ENCODE data around the gene ZSCAN5B.

The ZSCAN5B gene

GRCh38 chr19:56144831-56145230, 52.8 kb downstream of the ZSCAN5B start:
- Histone ChIP-seq H3K4me2 (ENCODE audit: low read length) (no peak overlapping the region), H3K79me2 (ENCODE audit: control insufficient read depth, insufficient read depth, low read length, poor library complexity) (peaks cover 2% of the 10 kb centered on the region), H3K27me3 (ENCODE audit: insufficient read depth, low read length) (no peaks in the 10 kb centered on the region), H3K4ac (ENCODE audit: low read depth, low read length) (no peak overlapping the region), H3K9me3 (ENCODE audit: insufficient read depth, low read depth, low read length) (no peaks in the 10 kb centered on the region), H3K9ac (ENCODE audit: low read length) (no peak overlapping the region), H2BK5ac (ENCODE audit: low read depth, low read length, poor library complexity) (no peak overlapping the region), H4K91ac (ENCODE audit: low read depth, low read length) (no peak overlapping the region), H3K4me1 (ENCODE audit: control insufficient read depth in 1 of 2, insufficient read depth in 2 of 2, low read length in 2 of 2) (peaks cover 15 to 21% of the 10 kb centered on the region in 2 experiments), H2BK120ac (ENCODE audit: insufficient read depth, low read length, poor library complexity) (no peak overlapping the region), H3K4me3 (ENCODE audit: low read depth, low read length) (no peak overlapping the region), H3K79me1 (ENCODE audit: low read length) (peaks cover 11% of the 10 kb centered on the region), H4K12ac (ENCODE audit: low read depth, low read length) (no peak overlapping the region), H2AK5ac (ENCODE audit: low read length) (no peak overlapping the region), H2AFZ (ENCODE audit: insufficient read depth, low read length, poor library complexity) (no peak overlapping the region), H3K36me3 (ENCODE audit: control insufficient read depth in 1 of 2, insufficient read depth in 2 of 2, low read length in 2 of 2) (peaks cover 29 to 34% of the 10 kb centered on the region in 2 experiments), H3K27ac (ENCODE audit: low read depth, low read length) (no peak overlapping the region), H3K18ac (ENCODE audit: low read length) (peak overlapping the region; percentile 12), H3K14ac (ENCODE audit: low read length) (no peak overlapping the region), H4K8ac (ENCODE audit: low read depth, low read length) (no peak overlapping the region), H3K23ac (ENCODE audit: low read length) (no peak overlapping the region), H2BK12ac (ENCODE audit: low read length) (no peak overlapping the region)
- no peak for DNase-seq
- WGBS (ENCODE audit: extremely low coverage, insufficient coverage, insufficient read length) = no CpG with 5 or more reads among the region's 12 CpGs

GRCh38 chr19:56144376-56144775, 53.2 kb downstream of the ZSCAN5B start:
- Histone ChIP-seq H2AFZ (ENCODE audit: insufficient read depth, low read length, poor library complexity) (no peak overlapping the region), H3K4me3 (ENCODE audit: low read depth, low read length) (no peak overlapping the region), H3K9me3 (ENCODE audit: insufficient read depth, low read depth, low read length) (no peaks in the 10 kb centered on the region), H3K14ac (ENCODE audit: low read length) (no peak overlapping the region), H3K79me1 (ENCODE audit: low read length) (peaks cover 11% of the 10 kb centered on the region), H2BK5ac (ENCODE audit: low read depth, low read length, poor library complexity) (no peak overlapping the region), H3K18ac (ENCODE audit: low read length) (no peak overlapping the region), H4K91ac (ENCODE audit: low read depth, low read length) (no peak overlapping the region), H3K4me1 (ENCODE audit: control insufficient read depth in 1 of 2, insufficient read depth in 2 of 2, low read length in 2 of 2) (peaks cover 15 to 21% of the 10 kb centered on the region in 2 experiments), H4K8ac (ENCODE audit: low read depth, low read length) (no peak overlapping the region), H3K23ac (ENCODE audit: low read length) (no peak overlapping the region), H3K9ac (ENCODE audit: low read length) (no peak overlapping the region), H4K12ac (ENCODE audit: low read depth, low read length) (no peak overlapping the region), H3K27me3 (ENCODE audit: insufficient read depth, low read length) (no peaks in the 10 kb centered on the region), H3K27ac (ENCODE audit: low read depth, low read length) (no peak overlapping the region), H2AK5ac (ENCODE audit: low read length) (no peak overlapping the region), H3K79me2 (ENCODE audit: control insufficient read depth, insufficient read depth, low read length, poor library complexity) (peaks cover 2% of the 10 kb centered on the region), H3K4ac (ENCODE audit: low read depth, low read length) (peak overlapping the region; percentile 14), H2BK120ac (ENCODE audit: insufficient read depth, low read length, poor library complexity) (no peak overlapping the region), H2BK12ac (ENCODE audit: low read length) (no peak overlapping the region), H3K4me2 (ENCODE audit: low read length) (no peak overlapping the region), H3K36me3 (ENCODE audit: control insufficient read depth in 1 of 2, insufficient read depth in 2 of 2, low read length in 2 of 2) (peaks cover 29 to 31% of the 10 kb centered on the region in 2 experiments)
- no CpG with 5 or more reads among the region's 6 CpGs for WGBS (ENCODE audit: extremely low coverage, insufficient coverage, insufficient read length)
- no peak for DNase-seq

GRCh38 chr19:56142897-56143434, 54.6 kb downstream of the ZSCAN5B start:
- Histone ChIP-seq H2AK5ac (ENCODE audit: low read length) (peak overlapping the region; percentile 4), H3K79me1 (ENCODE audit: low read length) (peaks cover 11% of the 10 kb centered on the region), H2BK5ac (ENCODE audit: low read depth, low read length, poor library complexity) (peak overlapping the region; percentile 23), H3K18ac (ENCODE audit: low read length) (peak overlapping the region; percentile 28), H3K9me3 (ENCODE audit: insufficient read depth, low read depth, low read length) (no peaks in the 10 kb centered on the region), H4K8ac (ENCODE audit: low read depth, low read length) (peak overlapping the region; percentile 7), H3K36me3 (ENCODE audit: control insufficient read depth in 1 of 2, insufficient read depth in 2 of 2, low read length in 2 of 2) (peaks cover 19 to 22% of the 10 kb centered on the region in 2 experiments), H3K4me1 (ENCODE audit: control insufficient read depth in 1 of 2, insufficient read depth in 2 of 2, low read length in 2 of 2) (peaks cover 15 to 21% of the 10 kb centered on the region in 2 experiments), H2BK120ac (ENCODE audit: insufficient read depth, low read length, poor library complexity) (peak overlapping the region; percentile 7), H3K27ac (ENCODE audit: low read depth, low read length) (peak overlapping the region; percentile 75), H3K27me3 (ENCODE audit: insufficient read depth, low read length) (no peaks in the 10 kb centered on the region), H3K4me2 (ENCODE audit: low read length) (peak overlapping the region; percentile 65), H2AFZ (ENCODE audit: insufficient read depth, low read length, poor library complexity) (no peak overlapping the region), H4K91ac (ENCODE audit: low read depth, low read length) (peak overlapping the region; percentile 27), H4K12ac (ENCODE audit: low read depth, low read length) (no peak overlapping the region), H3K4me3 (ENCODE audit: low read depth, low read length) (no peak overlapping the region), H3K79me2 (ENCODE audit: control insufficient read depth, insufficient read depth, low read length, poor library complexity) (peaks cover 2% of the 10 kb centered on the region), H3K4ac (ENCODE audit: low read depth, low read length) (peak overlapping the region; percentile 5), H3K23ac (ENCODE audit: low read length) (no peak overlapping the region), H3K9ac (ENCODE audit: low read length) (no peak overlapping the region), H3K14ac (ENCODE audit: low read length) (peak overlapping the region; percentile 52), H2BK12ac (ENCODE audit: low read length) (peak overlapping the region; percentile 10)
- DNase-seq = peak in 1 of 2 donors; percentile 1
- whole genome bisulfite sequencing (ENCODE audit: extremely low coverage, insufficient coverage, insufficient read length) = no CpG with 5 or more reads among the region's 4 CpGs

- peak overlapping the region; percentile 27 for H4K91ac ChIP-seq (ENCODE audit: low read depth, low read length)
- peak overlapping the region; percentile 7 for H2BK120ac ChIP-seq (ENCODE audit: insufficient read depth, low read length, poor library complexity)
- H4K8ac ChIP-seq (ENCODE audit: low read depth, low read length) = peak overlapping the region; percentile 7
- H3K4ac ChIP-seq (ENCODE audit: low read depth, low read length) = peak overlapping the region; percentile 5
- DNase-seq = peak; percentile 99 to 100
- peak overlapping the region; percentile 65 for H3K4me2 ChIP-seq (ENCODE audit: low read length)
- no peak overlapping the region for H2AFZ ChIP-seq (ENCODE audit: insufficient read depth, low read length, poor library complexity)
- peaks cover 11% of the 10 kb centered on the region for H3K79me1 ChIP-seq (ENCODE audit: low read length)
- peaks cover 15 to 21% of the 10 kb centered on the region in 2 experiments for H3K4me1 ChIP-seq (ENCODE audit: control insufficient read depth in 1 of 2, insufficient read depth in 2 of 2, low read length in 2 of 2)
- peak overlapping the region; percentile 4 for H2AK5ac ChIP-seq (ENCODE audit: low read length)
- no CpG with 5 or more reads among the region's 17 CpGs for WGBS (ENCODE audit: extremely low coverage, insufficient coverage, insufficient read length)
- H2BK12ac ChIP-seq (ENCODE audit: low read length) = peak overlapping the region; percentile 7
- no peak overlapping the region for H3K4me3 ChIP-seq (ENCODE audit: low read depth, low read length)
- H3K27ac ChIP-seq (ENCODE audit: low read depth, low read length) = peak overlapping the region; percentile 75
- H4K12ac ChIP-seq (ENCODE audit: low read depth, low read length) = no peak overlapping the region
- no peak overlapping the region for H3K9ac ChIP-seq (ENCODE audit: low read length)
- no peaks in the 10 kb centered on the region for H3K9me3 ChIP-seq (ENCODE audit: insufficient read depth, low read depth, low read length)
- peaks cover 12 to 15% of the 10 kb centered on the region in 2 experiments for H3K36me3 ChIP-seq (ENCODE audit: control insufficient read depth in 1 of 2, insufficient read depth in 2 of 2, low read length in 2 of 2)
- no peaks in the 10 kb centered on the region for H3K27me3 ChIP-seq (ENCODE audit: insufficient read depth, low read length)
- peak overlapping the region; percentile 28 for H3K18ac ChIP-seq (ENCODE audit: low read length)
- H2BK5ac ChIP-seq (ENCODE audit: low read depth, low read length, poor library complexity) = peak overlapping the region; percentile 45
- H3K14ac ChIP-seq (ENCODE audit: low read length) = peak overlapping the region; percentile 52
- H3K79me2 ChIP-seq (ENCODE audit: control insufficient read depth, insufficient read depth, low read length, poor library complexity) = peaks cover 2% of the 10 kb centered on the region
- H3K23ac ChIP-seq (ENCODE audit: low read length) = no peak overlapping the region
Observed at GRCh38 chr19:56142087-56142787, 55.3 kb downstream of the ZSCAN5B start.
